HFF-Myc (cell line): ENCODE data around the gene TAS2R60.
"Not testable (repeated sequence)": the region's sequence is repeated elsewhere in the genome, so short reads cannot be mapped to it uniquely, and the experiment has no call there.

Experiments used
- DNase-seq: peaks from one replicate; pipeline ENCODE4 v3.0.0-alpha.2; 2011; ENCODE audit warnings: low read depth; ENCODE audit errors: extremely low read depth
- H3K4me3 ChIP-seq: replicated peaks from 2 replicates; pipeline ENCODE4 v1.5.1; 2011; ENCODE audit warnings: low read depth, mild to moderate bottlenecking, control low read depth, low read length
- CTCF ChIP-seq: IDR thresholded peaks from 2 replicates; pipeline ENCODE4 v1.5.1; 2012; ENCODE audit warnings: mild to moderate bottlenecking, low read depth, low read length, control low read depth; ENCODE audit errors: missing control alignments

TAS2R60 gene

GRCh38 chr7:143422033-143422432, 21.2 kb upstream of the TAS2R60 start:
- DNase-seq, result no peak
- no peak overlapping the region for H3K4me3 ChIP-seq
- TF ChIP-seq CTCF, result no peak

GRCh38 chr7:143424476-143424875, 18.8 kb upstream of the TAS2R60 start:
- not testable (repeated sequence) for DNase-seq, H3K4me3 ChIP-seq

GRCh38 chr7:143426479-143427142, 16.6 kb upstream of the TAS2R60 start:
- DNase-seq, result no peak
- TF ChIP-seq CTCF, result no peak
- no peak overlapping the region for H3K4me3 ChIP-seq

- no peak for DNase-seq
- TF ChIP-seq CTCF, result no peak
Observed at GRCh38 chr7:143429770-143430698, 13.2 kb upstream of the TAS2R60 start.

GRCh38 chr7:143431109-143431508, 12.1 kb upstream of the TAS2R60 start:
- TF ChIP-seq CTCF, result no peak
- no peak overlapping the region for H3K4me3 ChIP-seq
- DNase-seq, result no peak

More at GRCh38 chr7:143429770-143430698, 13.2 kb upstream of the TAS2R60 start:
- H3K4me3 ChIP-seq, result no peak overlapping the region

GRCh38 chr7:143433759-143434158, 9.5 kb upstream of the TAS2R60 start:
- TF ChIP-seq CTCF, result no peak
- no peak overlapping the region for H3K4me3 ChIP-seq
- DNase-seq, result no peak

GRCh38 chr7:143434660-143435059, 8.6 kb upstream of the TAS2R60 start:
- DNase-seq, result no peak
- H3K4me3 ChIP-seq, result no peak overlapping the region
- TF ChIP-seq CTCF, result no peak
